SJCRH30 (cell line): Measurements from ENCODE around the gene CSF1. TPM values are rescaled to one million over a fixed set of nuclear protein-coding genes. Genes with fewer than 3 reads are reported as not detected.

Experiments used
- DNase-seq, 2 experiments: peaks; one replicate each; pipeline ENCODE4 v3.0.0-alpha.2; 2015 to 2020
- H3K27ac ChIP-seq: fragments of 250-450 bp; sonication (Bioruptor Pico); 2 replicates; pipeline ENCODE4 v1.5.1; 2020; ENCODE audit warnings: mild to moderate bottlenecking, moderate library complexity
- H3K27me3 ChIP-seq: fragments of 250-450 bp; sonication (Bioruptor Pico); 2 replicates; pipeline ENCODE4 v1.5.1; 2020; ENCODE audit warnings: mild to moderate bottlenecking, moderate library complexity
- H3K36me3 ChIP-seq: fragments of 250-450 bp; sonication (Bioruptor Pico); 2 replicates; pipeline ENCODE4 v1.5.1; 2020; ENCODE audit warnings: mild to moderate bottlenecking, moderate library complexity
- H3K4me1 ChIP-seq: fragments of 250-450 bp; sonication (Bioruptor Pico); 2 replicates; pipeline ENCODE4 v1.5.1; 2020; ENCODE audit warnings: mild to moderate bottlenecking, moderate library complexity
- H3K4me3 ChIP-seq: fragments of 250-450 bp; sonication (Bioruptor Pico); 2 replicates; pipeline ENCODE4 v1.5.1; 2020; ENCODE audit warnings: mild to moderate bottlenecking, moderate library complexity
- H3K9me3 ChIP-seq: fragments of 250-450 bp; sonication (Bioruptor Pico); replicated peaks from 2 replicates; pipeline ENCODE4 v1.5.1; 2020; ENCODE audit warnings: mild to moderate bottlenecking, moderate library complexity
- total RNA-seq: library from RNA; depleted of rRNA; stranded (reverse); fragments of >200 nt; shearing (Covaris generic); gene quantifications from 2 replicates; pipeline ENCODE4 v1.2.3, GENCODE V29; 2014

The CSF1 gene
- total RNA-seq, 1 experiment from 2014 or later, result 0.77 TPM

GRCh38 chr1:109929170-109929569 is 18.5 kb downstream of the CSF1 start:
- DNase-seq, result no peak
- Histone ChIP-seq H3K4me1 (no peaks in the 10 kb centered on the region), H3K27me3 (no peaks in the 10 kb centered on the region), H3K36me3 (no peaks in the 10 kb centered on the region), H3K27ac (no peak overlapping the region), H3K9me3 (no peaks in the 10 kb centered on the region), H3K4me3 (no peak overlapping the region)

DNA sequence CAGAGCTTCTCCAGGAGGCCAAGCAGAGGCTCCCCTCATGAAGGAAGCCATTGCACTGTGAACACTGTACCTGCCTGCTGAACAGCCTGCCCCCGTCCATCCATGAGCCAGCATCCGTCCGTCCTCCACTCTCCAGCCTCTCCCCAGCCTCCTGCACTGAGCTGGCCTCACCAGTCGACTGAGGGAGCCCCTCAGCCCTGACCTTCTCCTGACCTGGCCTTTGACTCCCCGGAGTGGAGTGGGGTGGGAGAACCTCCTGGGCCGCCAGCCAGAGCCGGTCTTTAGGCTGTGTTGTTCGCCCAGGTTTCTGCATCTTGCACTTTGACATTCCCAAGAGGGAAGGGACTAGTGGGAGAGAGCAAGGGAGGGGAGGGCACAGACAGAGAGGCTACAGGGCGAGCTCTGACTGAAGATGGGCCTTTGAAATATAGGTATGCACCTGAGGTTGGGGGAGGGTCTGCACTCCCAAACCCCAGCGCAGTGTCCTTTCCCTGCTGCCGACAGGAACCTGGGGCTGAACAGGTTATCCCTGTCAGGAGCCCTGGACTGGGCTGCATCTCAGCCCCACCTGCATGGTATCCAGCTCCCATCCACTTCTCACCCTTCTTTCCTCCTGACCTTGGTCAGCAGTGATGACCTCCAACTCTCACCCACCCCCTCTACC is 19.1 kb downstream of the CSF1 start:
- Histone ChIP-seq H3K4me1 (no peaks in the 10 kb centered on the region), H3K4me3 (no peak overlapping the region), H3K9me3 (no peaks in the 10 kb centered on the region), H3K27ac (no peak overlapping the region), H3K36me3 (no peaks in the 10 kb centered on the region), H3K27me3 (no peaks in the 10 kb centered on the region)
- DNase-seq, result no peak

GRCh38 chr1:109930252-109930993 is 19.8 kb downstream of the CSF1 start:
- Histone ChIP-seq H3K27ac (no peak overlapping the region), H3K36me3 (no peaks in the 10 kb centered on the region), H3K27me3 (no peaks in the 10 kb centered on the region), H3K4me1 (no peaks in the 10 kb centered on the region), H3K4me3 (no peak overlapping the region), H3K9me3 (no peaks in the 10 kb centered on the region)
- no peak for DNase-seq

GRCh38 chr1:109931189-109931731 is 20.6 kb downstream of the CSF1 start:
- H3K4me3 ChIP-seq, result no peak overlapping the region
- H3K36me3 ChIP-seq, result no peaks in the 10 kb centered on the region
- no peaks in the 10 kb centered on the region for H3K9me3 ChIP-seq
- DNase-seq, result peak; percentile 58 to 64
- no peaks in the 10 kb centered on the region for H3K4me1 ChIP-seq
- H3K27ac ChIP-seq, result no peak overlapping the region
- no peaks in the 10 kb centered on the region for H3K27me3 ChIP-seq

DNA sequence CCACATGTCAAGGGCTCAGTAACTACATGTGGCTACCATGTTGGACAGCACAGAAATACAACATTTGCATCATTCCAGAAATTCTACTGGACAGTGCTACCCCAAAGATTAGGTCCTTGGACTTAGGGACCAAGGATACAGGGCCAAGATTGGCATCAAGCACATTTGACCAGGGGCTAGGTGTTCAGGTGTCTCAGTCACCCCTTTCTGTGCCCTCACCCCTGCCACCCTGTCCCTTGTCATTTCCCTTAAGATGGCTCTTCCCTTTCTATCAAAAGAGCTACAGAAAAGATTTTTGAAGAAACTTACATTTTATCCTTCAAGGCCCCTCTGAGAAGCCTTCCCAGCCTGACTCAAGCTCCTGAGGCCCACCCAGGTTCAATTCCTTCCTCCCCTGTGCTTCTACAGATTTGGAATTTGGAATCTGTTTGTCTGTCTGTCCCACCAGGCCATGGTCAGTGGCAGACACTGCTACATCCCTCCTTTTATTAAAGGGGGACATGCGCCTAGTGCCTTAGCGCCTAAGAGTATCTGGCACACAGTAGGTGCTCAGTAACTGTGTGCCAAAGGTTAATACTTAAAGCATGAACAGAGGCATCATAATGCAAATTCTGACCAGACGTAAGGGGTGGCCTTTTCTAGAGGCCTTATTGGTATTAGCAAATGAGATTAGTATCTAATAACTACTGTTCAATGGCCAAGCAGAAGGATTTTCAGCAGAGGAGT is 21.4 kb downstream of the CSF1 start:
- Histone ChIP-seq H3K27me3 (no peaks in the 10 kb centered on the region), H3K9me3 (no peaks in the 10 kb centered on the region), H3K27ac (no peak overlapping the region), H3K4me3 (no peak overlapping the region), H3K36me3 (no peaks in the 10 kb centered on the region), H3K4me1 (no peaks in the 10 kb centered on the region)
- DNase-seq, result no peak

- H3K36me3 ChIP-seq, result no peaks in the 10 kb centered on the region
- DNase-seq, result no peak
- H3K27me3 ChIP-seq, result no peaks in the 10 kb centered on the region
- peaks cover 5% of the 10 kb centered on the region; the same call in 1 of the 2 replicates for H3K9me3 ChIP-seq
- no peaks in the 10 kb centered on the region for H3K4me1 ChIP-seq
- H3K4me3 ChIP-seq, result no peak overlapping the region
- H3K27ac ChIP-seq, result no peak overlapping the region
Observed at GRCh38 chr1:109932679-109933078, 22.0 kb downstream of the CSF1 start.

- Histone ChIP-seq H3K9me3 (peaks cover 10% of the 10 kb centered on the region), H3K27ac (no peak overlapping the region), H3K27me3 (no peaks in the 10 kb centered on the region), H3K36me3 (no peaks in the 10 kb centered on the region), H3K4me1 (no peaks in the 10 kb centered on the region), H3K4me3 (no peak overlapping the region)
- DNase-seq, result no peak
Observed at GRCh38 chr1:109933856-109934711, 23.4 kb downstream of the CSF1 start.

DNA sequence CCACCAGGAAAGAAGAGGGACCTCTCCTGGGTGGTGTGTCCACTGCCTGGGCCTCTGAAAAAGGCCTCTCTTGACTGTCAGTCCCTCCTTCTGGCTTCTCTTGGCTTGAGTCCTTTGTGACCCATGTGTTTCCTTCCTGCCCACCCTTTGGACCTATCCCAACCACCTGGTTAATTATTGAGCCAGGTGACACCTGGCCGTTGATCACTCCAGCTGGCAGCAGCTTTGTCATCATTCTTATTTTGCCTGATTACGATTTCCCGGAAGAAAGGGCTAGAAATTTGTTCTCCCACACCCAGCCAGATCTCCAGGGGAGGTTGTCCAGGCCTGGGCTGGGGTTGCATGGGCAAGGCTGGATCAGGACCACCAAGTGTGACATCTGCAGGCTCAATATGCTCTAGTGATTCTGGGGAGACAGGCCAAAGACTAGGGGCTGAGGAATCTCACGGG is 24.8 kb downstream of the CSF1 start:
- H3K9me3 ChIP-seq, result peaks cover 10% of the 10 kb centered on the region
- no peaks in the 10 kb centered on the region for H3K36me3 ChIP-seq
- no peak overlapping the region for H3K27ac ChIP-seq
- H3K4me1 ChIP-seq, result no peaks in the 10 kb centered on the region
- no peak for DNase-seq
- H3K4me3 ChIP-seq, result no peak overlapping the region
- no peaks in the 10 kb centered on the region for H3K27me3 ChIP-seq

DNA sequence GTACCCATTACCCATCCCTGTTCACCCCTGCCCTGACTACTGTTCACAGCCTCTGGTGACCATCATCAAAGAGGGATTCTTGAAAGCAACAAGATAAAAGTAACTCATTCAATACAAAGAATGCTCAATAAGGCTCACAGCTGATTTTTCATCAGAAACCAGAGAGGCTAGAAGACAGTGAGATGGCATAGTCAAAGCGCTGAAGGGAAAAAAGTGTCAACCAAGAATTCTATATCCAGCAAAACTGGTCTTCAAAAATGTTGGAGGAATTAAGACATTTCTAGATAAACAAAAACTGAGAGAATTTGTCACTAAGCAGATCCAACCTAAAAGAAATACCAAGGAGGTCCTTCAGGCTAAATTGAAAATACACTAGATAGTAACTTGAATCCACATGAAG is 27.1 kb downstream of the CSF1 start:
- no peak for DNase-seq
- Histone ChIP-seq H3K4me1 (no peaks in the 10 kb centered on the region), H3K27ac (no peak overlapping the region), H3K36me3 (no peaks in the 10 kb centered on the region), H3K4me3 (no peak overlapping the region), H3K9me3 (peaks cover 10% of the 10 kb centered on the region), H3K27me3 (peaks cover 3% of the 10 kb centered on the region; the same call in 1 of the 2 replicates)

DNA sequence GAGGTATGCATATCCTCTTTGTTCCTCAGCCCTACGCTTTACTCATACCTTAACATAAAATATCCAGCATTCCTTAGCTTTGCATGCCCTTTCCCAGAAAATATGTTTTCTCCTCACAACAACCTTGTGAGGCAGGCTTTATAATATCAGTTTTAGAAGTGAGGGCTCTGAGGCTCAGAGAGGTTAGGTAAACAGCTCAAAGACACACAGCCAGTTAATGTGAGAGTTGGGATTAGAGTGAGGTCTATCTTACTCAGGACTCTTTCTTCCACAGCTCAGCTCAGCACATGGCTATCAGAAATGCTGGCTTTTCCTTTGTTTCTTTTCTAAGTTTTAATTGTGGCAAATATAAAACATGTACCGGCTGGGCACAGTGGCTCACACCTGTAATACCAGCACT is 27.9 kb downstream of the CSF1 start:
- Histone ChIP-seq H3K9me3 (peaks cover 10% of the 10 kb centered on the region), H3K27ac (no peak overlapping the region), H3K4me1 (no peaks in the 10 kb centered on the region), H3K4me3 (no peak overlapping the region), H3K36me3 (no peaks in the 10 kb centered on the region), H3K27me3 (peaks cover 3% of the 10 kb centered on the region; the same call in 1 of the 2 replicates)
- no peak for DNase-seq

DNA sequence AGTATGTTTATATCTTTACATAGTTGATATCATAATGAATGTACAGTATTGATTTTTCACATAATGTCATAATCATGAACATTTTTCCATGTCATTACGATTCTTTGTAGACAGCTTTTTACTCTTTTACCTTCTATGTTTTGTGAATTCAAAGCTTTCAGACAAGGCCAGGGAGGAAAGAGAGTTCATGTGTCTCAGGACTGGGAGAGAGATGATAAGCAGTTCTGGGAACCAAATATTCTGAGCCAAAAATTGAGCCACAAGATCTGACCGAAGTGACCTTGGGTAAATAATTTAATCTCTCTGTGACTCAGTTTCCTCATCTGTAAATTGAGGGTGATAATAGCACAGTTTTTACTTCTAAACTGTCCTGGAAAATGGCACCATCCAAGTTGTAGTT is 31.8 kb downstream of the CSF1 start:
- Histone ChIP-seq H3K27ac (no peak overlapping the region), H3K9me3 (peaks cover 8% of the 10 kb centered on the region), H3K4me3 (no peak overlapping the region), H3K27me3 (peaks cover 3% of the 10 kb centered on the region; the same call in 1 of the 2 replicates), H3K36me3 (no peaks in the 10 kb centered on the region), H3K4me1 (no peaks in the 10 kb centered on the region)
- DNase-seq, result no peak

DNA sequence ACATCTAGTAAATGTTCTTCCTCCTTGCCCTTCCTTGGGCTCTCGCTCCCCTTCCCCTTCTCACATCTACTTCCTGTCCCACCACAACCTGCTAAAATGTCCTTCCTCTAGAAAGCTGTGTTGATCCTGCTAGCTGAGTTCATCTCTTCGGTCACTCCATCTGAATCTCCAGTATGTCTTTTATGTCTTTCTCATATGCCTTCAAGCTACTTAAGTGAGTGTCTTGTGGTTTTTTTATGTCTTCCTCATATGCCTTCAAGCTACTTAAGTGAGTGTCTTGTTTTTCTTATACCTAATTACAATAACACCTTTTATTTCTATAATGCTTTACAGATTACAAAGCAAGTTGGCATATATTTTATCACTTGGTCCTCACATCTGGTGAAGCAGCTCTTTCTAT is 33.9 kb downstream of the CSF1 start:
- H3K4me1 ChIP-seq, result no peaks in the 10 kb centered on the region
- no peaks in the 10 kb centered on the region for H3K9me3 ChIP-seq
- no peaks in the 10 kb centered on the region for H3K36me3 ChIP-seq
- no peak for DNase-seq
- H3K27me3 ChIP-seq, result peaks cover 3% of the 10 kb centered on the region; the same call in 1 of the 2 replicates
- H3K27ac ChIP-seq, result no peak overlapping the region
- H3K4me3 ChIP-seq, result no peak overlapping the region

- H3K9me3 ChIP-seq, result no peaks in the 10 kb centered on the region
- no peak overlapping the region for H3K4me3 ChIP-seq
- no peak overlapping the region for H3K27ac ChIP-seq
- no peak for DNase-seq
- no peaks in the 10 kb centered on the region for H3K4me1 ChIP-seq
- no peaks in the 10 kb centered on the region for H3K36me3 ChIP-seq
- peaks cover 3% of the 10 kb centered on the region; the same call in 1 of the 2 replicates for H3K27me3 ChIP-seq
Observed at GRCh38 chr1:109946511-109946910, 35.9 kb downstream of the CSF1 start.

DNA sequence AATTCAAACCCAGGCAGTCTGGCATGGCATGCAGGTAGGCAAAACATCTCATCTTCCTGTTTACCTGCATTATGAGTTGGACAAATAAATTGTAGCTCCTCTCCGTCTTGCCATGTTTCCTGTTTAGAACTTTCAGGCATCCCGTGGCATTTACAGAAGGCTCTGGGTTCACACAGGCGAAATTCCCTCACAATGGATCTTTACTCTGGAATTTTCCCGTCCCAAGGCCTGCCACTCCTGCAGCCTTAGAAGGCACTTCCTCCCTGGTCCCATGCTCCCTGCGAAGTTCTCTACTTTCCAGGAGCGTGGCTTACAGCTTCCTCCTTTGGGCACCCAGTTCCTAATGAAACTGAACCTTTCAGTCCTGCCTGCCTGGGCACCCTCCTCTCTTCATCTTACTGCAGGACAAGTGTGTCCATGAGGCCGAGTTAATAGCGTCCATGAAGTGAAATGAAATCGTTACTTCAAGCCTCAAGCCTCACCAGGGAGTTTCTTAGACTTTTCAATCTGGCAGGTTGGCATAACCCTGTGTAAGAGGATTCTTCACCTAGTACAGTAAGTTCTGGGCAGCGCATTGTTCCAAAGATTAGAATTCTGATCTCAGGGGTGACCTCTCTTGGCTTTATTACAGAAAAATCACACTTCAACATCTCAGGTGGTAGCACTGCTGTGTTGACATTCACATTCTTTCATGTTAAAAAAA is 37.1 kb downstream of the CSF1 start:
- H3K4me1 ChIP-seq, result no peaks in the 10 kb centered on the region
- no peaks in the 10 kb centered on the region for H3K27me3 ChIP-seq
- H3K4me3 ChIP-seq, result no peak overlapping the region
- no peaks in the 10 kb centered on the region for H3K36me3 ChIP-seq
- DNase-seq, result no peak
- no peak overlapping the region for H3K27ac ChIP-seq
- H3K9me3 ChIP-seq, result no peaks in the 10 kb centered on the region
